Measurements from ENCODE around the gene TDRD12. TPM values are rescaled to one million over a fixed set of nuclear protein-coding genes. Genes with fewer than 3 reads are reported as not detected.
"Not testable (repeated sequence)": the region's sequence is repeated elsewhere in the genome, so short reads cannot be mapped to it uniquely, and the experiment has no call there.

Gene TDRD12
- total RNA-seq, 5 donors from 2014 or later (not counting 1 experiment from before 2014, with no cell fraction given) = 0.36 to 1.0 (median 0.63) TPM

GRCh38 chr19:32787161-32787813 lies 67.7 kb downstream of the TDRD12 start:
- H3K36me3 Mint-ChIP-seq; H3K9me3 ChIP-seq; H3K27ac Mint-ChIP-seq; H3K27ac ChIP-seq (ENCODE audit: low read length); H3K36me3 ChIP-seq (ENCODE audit: control insufficient read depth in 2 of 2, extremely low read depth in 1 of 2, insufficient read depth in 1 of 2, low read length in 1 of 2); CTCF ChIA-PET; H3K27me3 ChIP-seq (replicated peaks in 1 of 2; ENCODE audit: control insufficient read depth in 2 of 2, extremely low read depth in 1 of 2, insufficient read depth in 2 of 2, low read length in 1 of 2); H3K4me3 ChIP-seq (ENCODE audit: control insufficient read depth in 1 of 2, extremely low read depth in 1 of 2, low read length in 1 of 2); H3K27me3 Mint-ChIP-seq: not testable (repeated sequence)
- peaks cover 8 to 14% of the 10 kb centered on the region in 2 experiments for H3K4me1 ChIP-seq (ENCODE audit: control insufficient read depth in 1 of 2, extremely low read depth in 1 of 2, insufficient read depth in 2 of 2, low read length in 2 of 2)
- ATAC-seq (replicated peaks in 1 of 4) (peak in 1 of 4 experiments; percentile 20), DNase-seq (peak in 1 of 35 experiments; percentile 10)
- H3K4me3 Mint-ChIP-seq = peak overlapping the region in 1 of 3 donors; percentile 41
- POLR2A ChIA-PET = interaction anchor here in 1 of 2 donors (0.6 to 0.7 kb wide), 2 partner anchors 29 to 1483 kb away, joined by 3 read pairs; no protein-coding TSS in a partner anchor
- 64% methylated on average over 5 of the region's 12 CpGs for WGBS (ENCODE audit: insufficient coverage)
- H3K9me3 Mint-ChIP-seq = peaks cover 0 to 11% (median 10%) of the 10 kb centered on the region in 3 donors
- H3K4me1 Mint-ChIP-seq = peaks cover 13 to 32% (median 13%) of the 10 kb centered on the region in 3 donors

- H3K9me3 ChIP-seq; H3K36me3 ChIP-seq (ENCODE audit: control insufficient read depth in 2 of 2, extremely low read depth in 1 of 2, insufficient read depth in 1 of 2, low read length in 1 of 2); H3K36me3 Mint-ChIP-seq; H3K27me3 Mint-ChIP-seq; ATAC-seq (replicated peaks in 1 of 4); H3K4me3 ChIP-seq (ENCODE audit: control insufficient read depth in 1 of 2, extremely low read depth in 1 of 2, low read length in 1 of 2); H3K27ac Mint-ChIP-seq; H3K27ac ChIP-seq (ENCODE audit: low read length); H3K27me3 ChIP-seq (replicated peaks in 1 of 2; ENCODE audit: control insufficient read depth in 2 of 2, extremely low read depth in 1 of 2, insufficient read depth in 2 of 2, low read length in 1 of 2); CTCF ChIA-PET; DNase-seq: not testable (repeated sequence)
- H3K9me3 Mint-ChIP-seq = peaks cover 0 to 10% (median 6%) of the 10 kb centered on the region in 3 donors
- H3K4me3 Mint-ChIP-seq = peak overlapping the region in 1 of 3 donors; percentile 41
- WGBS (ENCODE audit: insufficient coverage) = 63% methylated on average over 1 of the region's 5 CpGs
- H3K4me1 ChIP-seq (ENCODE audit: control insufficient read depth in 1 of 2, extremely low read depth in 1 of 2, insufficient read depth in 2 of 2, low read length in 2 of 2) = peaks cover 12 to 18% of the 10 kb centered on the region in 2 experiments
- POLR2A ChIA-PET = interaction anchor here in 1 of 2 donors (0.6 kb wide), 1 partner anchor 30 kb away, joined by 3 read pairs; no protein-coding TSS in a partner anchor
- H3K4me1 Mint-ChIP-seq = peaks cover 16 to 36% (median 18%) of the 10 kb centered on the region in 3 donors
Measured at GRCh38 chr19:32787895-32788294, 68.3 kb downstream of the TDRD12 start.

GRCh38 chr19:32789429-32789828 lies 69.9 kb downstream of the TDRD12 start:
- Histone ChIP-seq H3K4me1 (ENCODE audit: control insufficient read depth in 1 of 2, extremely low read depth in 1 of 2, insufficient read depth in 2 of 2, low read length in 2 of 2) (peaks cover 27% of the 10 kb centered on the region in 2 experiments), H3K4me3 (ENCODE audit: control insufficient read depth in 1 of 2, extremely low read depth in 1 of 2, low read length in 1 of 2) (no peak overlapping the region), H3K36me3 (ENCODE audit: control insufficient read depth in 2 of 2, extremely low read depth in 1 of 2, insufficient read depth in 1 of 2, low read length in 1 of 2) (no peaks in the 10 kb centered on the region), H3K27ac (ENCODE audit: low read length) (no peak overlapping the region), H3K27me3 (replicated peaks in 1 of 2; ENCODE audit: control insufficient read depth in 2 of 2, extremely low read depth in 1 of 2, insufficient read depth in 2 of 2, low read length in 1 of 2) (peaks cover 0 to 4% of the 10 kb centered on the region in 2 experiments), H3K9me3 (no peaks in the 10 kb centered on the region)
- ATAC-seq (replicated peaks in 1 of 4) (no peak), DNase-seq (no peak)
- H3K9me3 Mint-ChIP-seq = peaks cover 0 to 10% (median 5%) of the 10 kb centered on the region in 3 donors
- no peaks in the 10 kb centered on the region for H3K27me3 Mint-ChIP-seq
- 97% methylated on average over 10 of the region's 10 CpGs for WGBS (ENCODE audit: insufficient coverage)
- CTCF ChIA-PET = no interaction called here
- H3K27ac Mint-ChIP-seq = no peak overlapping the region
- no peaks in the 10 kb centered on the region for H3K36me3 Mint-ChIP-seq
- POLR2A ChIA-PET = no interaction called here
- H3K4me3 Mint-ChIP-seq = no peak overlapping the region
- H3K4me1 Mint-ChIP-seq = peaks cover 28 to 46% (median 31%) of the 10 kb centered on the region in 3 donors

GRCh38 chr19:32798201-32798600 lies 78.6 kb downstream of the TDRD12 start:
- no peak overlapping the region for H3K4me3 Mint-ChIP-seq
- Histone ChIP-seq H3K36me3 (ENCODE audit: control insufficient read depth in 2 of 2, extremely low read depth in 1 of 2, insufficient read depth in 1 of 2, low read length in 1 of 2) (no peaks in the 10 kb centered on the region), H3K4me1 (ENCODE audit: control insufficient read depth in 1 of 2, extremely low read depth in 1 of 2, insufficient read depth in 2 of 2, low read length in 2 of 2) (peaks cover 37 to 39% of the 10 kb centered on the region in 2 experiments), H3K9me3 (no peaks in the 10 kb centered on the region), H3K27ac (ENCODE audit: low read length) (no peak overlapping the region), H3K4me3 (ENCODE audit: control insufficient read depth in 1 of 2, extremely low read depth in 1 of 2, low read length in 1 of 2) (no peak overlapping the region), H3K27me3 (replicated peaks in 1 of 2; ENCODE audit: control insufficient read depth in 2 of 2, extremely low read depth in 1 of 2, insufficient read depth in 2 of 2, low read length in 1 of 2) (no peaks in the 10 kb centered on the region)
- ChIA-PET CTCF (no interaction called here), POLR2A (no interaction called here)
- H3K36me3 Mint-ChIP-seq = no peaks in the 10 kb centered on the region
- H3K27me3 Mint-ChIP-seq = no peaks in the 10 kb centered on the region
- H3K9me3 Mint-ChIP-seq = no peaks in the 10 kb centered on the region
- peaks cover 54 to 62% (median 59%) of the 10 kb centered on the region in 3 donors for H3K4me1 Mint-ChIP-seq
- WGBS (ENCODE audit: insufficient coverage) = 100% methylated on average over 2 of the region's 4 CpGs
- no peak overlapping the region for H3K27ac Mint-ChIP-seq
- no peak for ATAC-seq (replicated peaks in 1 of 4)
- DNase-seq = no peak

GRCh38 chr19:32800191-32800590 lies 80.6 kb downstream of the TDRD12 start:
- ATAC-seq (replicated peaks in 1 of 4) (no peak), DNase-seq (no peak)
- Histone ChIP-seq H3K4me3 (ENCODE audit: control insufficient read depth in 1 of 2, extremely low read depth in 1 of 2, low read length in 1 of 2) (no peak overlapping the region), H3K4me1 (ENCODE audit: control insufficient read depth in 1 of 2, extremely low read depth in 1 of 2, insufficient read depth in 2 of 2, low read length in 2 of 2) (peaks cover 20 to 25% of the 10 kb centered on the region in 2 experiments), H3K27me3 (replicated peaks in 1 of 2; ENCODE audit: control insufficient read depth in 2 of 2, extremely low read depth in 1 of 2, insufficient read depth in 2 of 2, low read length in 1 of 2) (no peaks in the 10 kb centered on the region), H3K36me3 (ENCODE audit: control insufficient read depth in 2 of 2, extremely low read depth in 1 of 2, insufficient read depth in 1 of 2, low read length in 1 of 2) (no peaks in the 10 kb centered on the region), H3K27ac (ENCODE audit: low read length) (no peak overlapping the region), H3K9me3 (no peaks in the 10 kb centered on the region)
- Mint-ChIP-seq H3K27me3 (no peaks in the 10 kb centered on the region), H3K4me1 (peaks cover 37 to 45% (median 43%) of the 10 kb centered on the region in 3 donors), H3K36me3 (no peaks in the 10 kb centered on the region), H3K4me3 (no peak overlapping the region), H3K27ac (no peak overlapping the region), H3K9me3 (no peaks in the 10 kb centered on the region)
- CTCF ChIA-PET = interaction anchor here in 1 of 2 donors (0.6 kb wide), 1 partner anchor 1536 kb away, joined by 3 read pairs; no protein-coding TSS in a partner anchor
- POLR2A ChIA-PET = no interaction called here

GRCh38 chr19:32800754-32801153 lies 81.2 kb downstream of the TDRD12 start:
- Histone ChIP-seq H3K27ac (ENCODE audit: low read length) (no peak overlapping the region), H3K4me1 (ENCODE audit: control insufficient read depth in 1 of 2, extremely low read depth in 1 of 2, insufficient read depth in 2 of 2, low read length in 2 of 2) (peaks cover 14 to 19% of the 10 kb centered on the region in 2 experiments), H3K27me3 (replicated peaks in 1 of 2; ENCODE audit: control insufficient read depth in 2 of 2, extremely low read depth in 1 of 2, insufficient read depth in 2 of 2, low read length in 1 of 2) (no peaks in the 10 kb centered on the region), H3K9me3 (no peaks in the 10 kb centered on the region), H3K36me3 (ENCODE audit: control insufficient read depth in 2 of 2, extremely low read depth in 1 of 2, insufficient read depth in 1 of 2, low read length in 1 of 2) (no peaks in the 10 kb centered on the region), H3K4me3 (ENCODE audit: control insufficient read depth in 1 of 2, extremely low read depth in 1 of 2, low read length in 1 of 2) (no peak overlapping the region)
- WGBS (ENCODE audit: insufficient coverage) = no CpG with 5 or more reads among the region's 4 CpGs
- H3K9me3 Mint-ChIP-seq = no peaks in the 10 kb centered on the region
- no peak for ATAC-seq (replicated peaks in 1 of 4)
- peak overlapping the region in 1 of 3 donors; percentile 43 for H3K4me3 Mint-ChIP-seq
- H3K27ac Mint-ChIP-seq = peak overlapping the region; percentile 5 to 34
- peaks cover 31 to 39% (median 38%) of the 10 kb centered on the region in 3 donors for H3K4me1 Mint-ChIP-seq
- H3K36me3 Mint-ChIP-seq = no peaks in the 10 kb centered on the region
- DNase-seq = no peak
- ChIA-PET POLR2A (no interaction called here), CTCF (no interaction called here)
- H3K27me3 Mint-ChIP-seq = no peaks in the 10 kb centered on the region

Data from T-cell (primary cell).